Skeletal muscle satellite cell (primary cell): ENCODE results near the gene FHIT.

Source experiments
- H3K27me3 ChIP-seq: 2 replicates; pipeline ENCODE4 v1.7.0; 2013; ENCODE audit warnings: low read length; ENCODE audit not compliant: control insufficient read depth, insufficient read depth
- H3K36me3 ChIP-seq: 2 replicates; pipeline ENCODE4 v1.7.0; 2013; ENCODE audit warnings: mild to moderate bottlenecking, control low read depth, low read length; ENCODE audit not compliant: insufficient read depth
- H3K4me1 ChIP-seq: 2 replicates; pipeline ENCODE4 v1.7.0; 2013; ENCODE audit warnings: low read length; ENCODE audit not compliant: control insufficient read depth, insufficient read depth
- H3K4me2 ChIP-seq: 2 replicates; pipeline ENCODE4 v1.7.0; 2013; ENCODE audit warnings: mild to moderate bottlenecking, low read length
- H3K4me3 ChIP-seq: 2 replicates; pipeline ENCODE4 v1.7.0; 2013; ENCODE audit warnings: low read length
- H3K9ac ChIP-seq: 2 replicates; pipeline ENCODE4 v1.7.0; 2013; ENCODE audit warnings: mild to moderate bottlenecking, low read depth, low read length, moderate library complexity
- H3K9me3 ChIP-seq: replicated peaks from 2 replicates; pipeline ENCODE4 v1.7.0; 2013; ENCODE audit warnings: mild to moderate bottlenecking, control low read depth, low read length

The FHIT gene

DNA sequence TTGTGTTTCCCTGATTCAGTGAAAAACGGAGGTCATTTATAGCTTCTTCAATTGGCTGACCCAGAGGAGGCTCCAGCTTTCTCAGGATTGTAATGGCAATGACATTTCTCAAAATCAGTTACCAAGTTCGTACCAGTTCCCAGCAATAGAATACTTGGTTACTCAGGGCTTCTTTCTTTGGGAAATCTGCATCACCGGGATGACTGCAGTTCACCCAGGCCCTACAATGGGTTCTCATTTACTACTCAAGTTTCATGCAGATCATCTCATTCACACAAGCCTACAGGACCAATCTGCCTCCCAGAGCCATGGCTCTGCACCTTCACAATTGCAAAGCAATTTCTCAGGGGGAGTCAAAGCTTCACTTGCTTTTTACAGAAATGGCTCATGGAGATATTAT is 109.6 kb downstream of the FHIT start:
- no peaks in the 10 kb centered on the region for H3K36me3 ChIP-seq
- no peaks in the 10 kb centered on the region for H3K4me1 ChIP-seq
- H3K27me3 ChIP-seq = no peaks in the 10 kb centered on the region
- no peak overlapping the region for H3K4me2 ChIP-seq
- no peak overlapping the region for H3K9ac ChIP-seq
- H3K4me3 ChIP-seq = no peak overlapping the region
- H3K9me3 ChIP-seq = no peaks in the 10 kb centered on the region

DNA sequence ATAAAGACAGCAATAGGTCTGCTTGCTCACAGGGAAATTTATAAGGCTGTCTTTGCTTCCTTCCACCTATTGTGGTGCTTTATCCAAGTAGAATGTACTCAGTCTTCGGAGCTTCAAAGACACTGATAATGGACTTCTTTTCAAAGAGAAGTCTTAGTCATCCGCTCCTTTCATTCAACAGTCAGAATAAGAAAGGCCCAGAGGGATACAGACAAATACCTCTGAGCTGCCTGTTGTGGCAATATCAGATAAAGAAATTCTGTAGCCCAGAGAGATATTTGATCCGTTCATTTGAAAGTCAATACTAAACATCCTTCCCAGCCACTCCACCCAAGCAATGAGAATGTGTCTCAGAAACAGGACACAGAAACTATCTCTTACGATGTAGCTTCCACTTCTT is 110.0 kb downstream of the FHIT start:
- no peaks in the 10 kb centered on the region for H3K9me3 ChIP-seq

DNA sequence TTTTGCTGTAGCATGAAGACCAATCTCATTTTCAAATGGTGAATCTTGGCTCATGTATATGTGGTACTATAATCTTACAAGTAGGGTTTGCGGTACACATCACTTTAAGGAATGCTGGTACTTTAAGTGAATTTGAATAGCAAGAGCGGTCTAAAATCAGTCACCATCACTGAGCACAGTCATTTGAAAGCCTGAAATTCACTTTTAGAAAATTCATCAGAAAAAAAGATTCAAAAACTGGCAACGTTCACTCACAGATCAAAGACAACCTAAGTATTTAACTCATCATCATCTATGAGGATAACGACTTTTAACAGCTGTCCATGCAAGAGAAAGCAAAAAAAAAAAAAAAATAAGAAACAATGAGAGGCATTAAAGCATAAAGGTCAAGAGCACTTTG is 111.6 kb downstream of the FHIT start:
- Histone ChIP-seq H3K4me2 (no peak overlapping the region), H3K27me3 (no peaks in the 10 kb centered on the region), H3K4me3 (no peak overlapping the region)

More for the DNA sequence above, 110.0 kb downstream of the FHIT start:
- no peaks in the 10 kb centered on the region for H3K36me3 ChIP-seq
- no peaks in the 10 kb centered on the region for H3K4me1 ChIP-seq
- H3K27me3 ChIP-seq = no peaks in the 10 kb centered on the region
- H3K4me2 ChIP-seq = no peak overlapping the region
- no peak overlapping the region for H3K4me3 ChIP-seq
- no peak overlapping the region for H3K9ac ChIP-seq

DNA sequence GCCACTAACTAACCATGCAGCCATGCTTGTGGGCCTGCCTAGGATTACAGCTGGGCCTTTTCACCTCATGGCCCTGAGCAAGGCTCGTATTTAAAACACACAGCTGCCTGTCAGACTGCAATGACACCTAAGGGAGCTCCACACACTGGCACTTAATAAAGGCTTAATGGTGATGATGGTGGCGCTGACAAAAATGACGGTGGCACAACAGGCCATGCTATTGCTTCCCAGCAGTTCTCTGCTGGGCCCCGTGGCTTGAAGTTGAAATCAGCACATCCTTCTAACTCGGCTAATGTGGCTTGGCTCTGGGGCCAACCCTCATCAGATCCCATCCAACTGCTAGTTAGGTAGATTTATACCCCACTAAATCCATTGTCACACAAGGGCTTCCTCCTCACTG is 112.9 kb downstream of the FHIT start:
- H3K9ac ChIP-seq = no peak overlapping the region
- H3K4me3 ChIP-seq = no peak overlapping the region
- no peaks in the 10 kb centered on the region for H3K27me3 ChIP-seq
- H3K4me2 ChIP-seq = no peak overlapping the region
- no peaks in the 10 kb centered on the region for H3K9me3 ChIP-seq
- no peaks in the 10 kb centered on the region for H3K36me3 ChIP-seq
- H3K4me1 ChIP-seq = no peaks in the 10 kb centered on the region

More for the DNA sequence above, 111.6 kb downstream of the FHIT start:
- H3K36me3 ChIP-seq = no peaks in the 10 kb centered on the region
- H3K9me3 ChIP-seq = no peaks in the 10 kb centered on the region
- no peak overlapping the region for H3K9ac ChIP-seq
- no peaks in the 10 kb centered on the region for H3K4me1 ChIP-seq

DNA sequence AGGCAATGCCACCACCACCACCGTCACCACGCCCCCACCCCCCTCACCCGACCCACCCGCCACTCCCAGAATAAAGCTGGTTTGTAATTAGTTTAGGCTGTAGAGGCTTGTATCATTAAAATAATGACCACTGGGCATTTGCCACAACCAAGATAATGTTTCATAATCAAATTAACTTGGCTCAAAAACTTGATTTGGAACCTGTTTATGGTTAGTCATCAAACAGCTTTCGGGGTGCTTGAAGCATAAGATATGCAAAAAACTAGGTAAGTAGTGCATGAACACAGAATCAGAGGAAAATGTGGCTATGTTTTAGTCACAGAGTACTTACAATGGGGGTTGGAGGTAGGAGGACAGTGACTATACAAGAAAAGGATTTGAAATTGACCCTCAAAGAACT is 115.1 kb downstream of the FHIT start:
- Histone ChIP-seq H3K36me3 (no peaks in the 10 kb centered on the region), H3K9me3 (no peaks in the 10 kb centered on the region), H3K4me1 (no peaks in the 10 kb centered on the region), H3K27me3 (no peaks in the 10 kb centered on the region), H3K4me2 (no peak overlapping the region), H3K4me3 (no peak overlapping the region), H3K9ac (no peak overlapping the region)

DNA sequence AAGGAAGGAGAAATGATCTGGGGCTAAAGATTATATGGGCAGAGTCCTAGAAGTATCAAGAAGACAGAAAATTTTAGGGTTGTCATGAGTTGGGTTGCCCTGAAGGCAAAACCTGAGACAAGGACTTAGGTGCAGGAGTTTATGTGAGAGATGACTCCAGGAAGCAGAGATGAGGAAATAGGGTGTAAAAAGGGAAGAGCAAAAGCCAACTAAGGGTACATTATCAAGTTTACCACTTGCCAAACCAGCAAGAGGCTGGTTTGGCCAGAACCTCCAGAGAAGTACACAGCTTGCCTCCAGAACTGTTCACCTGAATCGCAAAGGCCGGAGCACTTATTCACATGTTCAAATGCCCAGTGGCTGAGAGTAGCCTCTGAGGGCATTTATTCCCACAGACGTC is 116.7 kb downstream of the FHIT start:
- Histone ChIP-seq H3K4me3 (no peak overlapping the region), H3K9me3 (no peaks in the 10 kb centered on the region), H3K36me3 (no peaks in the 10 kb centered on the region), H3K4me1 (no peaks in the 10 kb centered on the region), H3K9ac (no peak overlapping the region), H3K4me2 (no peak overlapping the region), H3K27me3 (no peaks in the 10 kb centered on the region)

DNA sequence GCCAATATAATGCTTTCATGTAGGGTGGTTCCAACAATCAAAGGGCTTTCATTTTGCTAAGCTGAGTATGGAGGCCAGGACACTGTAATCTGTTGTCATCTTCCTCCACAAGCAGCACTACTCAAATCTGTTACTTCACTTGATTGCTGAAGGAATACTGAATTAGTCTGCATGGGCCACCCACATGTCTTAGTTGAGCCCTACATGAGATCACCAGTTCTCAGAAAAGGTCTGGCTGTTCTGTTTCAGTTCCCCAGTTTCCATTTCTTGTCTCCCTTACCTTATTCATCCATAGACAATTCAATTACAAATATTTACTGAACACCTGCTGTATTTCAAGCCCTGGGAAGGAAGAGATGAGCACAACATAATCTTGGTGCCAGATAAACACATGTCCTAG is 119.2 kb downstream of the FHIT start:
- Histone ChIP-seq H3K4me1 (no peaks in the 10 kb centered on the region), H3K9me3 (no peaks in the 10 kb centered on the region), H3K4me2 (no peak overlapping the region), H3K27me3 (no peaks in the 10 kb centered on the region), H3K36me3 (no peaks in the 10 kb centered on the region), H3K4me3 (no peak overlapping the region), H3K9ac (no peak overlapping the region)

DNA sequence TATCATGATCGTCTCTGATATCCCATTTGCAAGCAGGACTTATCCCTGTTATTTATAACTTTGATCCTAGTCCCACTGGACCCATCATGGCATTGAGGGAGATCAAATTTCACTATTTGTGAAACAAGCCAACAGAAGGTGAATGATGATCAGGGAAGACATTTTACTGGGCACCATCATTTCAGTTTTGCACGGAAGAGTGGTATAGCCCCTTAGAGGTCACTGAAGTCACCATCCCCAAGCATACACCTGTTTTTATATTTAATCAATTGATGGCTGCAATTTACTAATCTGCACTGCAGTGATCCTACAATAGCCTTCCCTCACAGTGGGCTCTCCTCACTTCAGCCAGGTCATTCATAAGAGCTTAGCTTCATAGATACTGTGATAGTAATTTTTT is 132.4 kb downstream of the FHIT start:
- no peaks in the 10 kb centered on the region for H3K27me3 ChIP-seq
- no peaks in the 10 kb centered on the region for H3K9me3 ChIP-seq
- H3K4me3 ChIP-seq = no peak overlapping the region
- H3K4me2 ChIP-seq = no peak overlapping the region
- no peaks in the 10 kb centered on the region for H3K4me1 ChIP-seq
- no peaks in the 10 kb centered on the region for H3K36me3 ChIP-seq
- no peak overlapping the region for H3K9ac ChIP-seq

DNA sequence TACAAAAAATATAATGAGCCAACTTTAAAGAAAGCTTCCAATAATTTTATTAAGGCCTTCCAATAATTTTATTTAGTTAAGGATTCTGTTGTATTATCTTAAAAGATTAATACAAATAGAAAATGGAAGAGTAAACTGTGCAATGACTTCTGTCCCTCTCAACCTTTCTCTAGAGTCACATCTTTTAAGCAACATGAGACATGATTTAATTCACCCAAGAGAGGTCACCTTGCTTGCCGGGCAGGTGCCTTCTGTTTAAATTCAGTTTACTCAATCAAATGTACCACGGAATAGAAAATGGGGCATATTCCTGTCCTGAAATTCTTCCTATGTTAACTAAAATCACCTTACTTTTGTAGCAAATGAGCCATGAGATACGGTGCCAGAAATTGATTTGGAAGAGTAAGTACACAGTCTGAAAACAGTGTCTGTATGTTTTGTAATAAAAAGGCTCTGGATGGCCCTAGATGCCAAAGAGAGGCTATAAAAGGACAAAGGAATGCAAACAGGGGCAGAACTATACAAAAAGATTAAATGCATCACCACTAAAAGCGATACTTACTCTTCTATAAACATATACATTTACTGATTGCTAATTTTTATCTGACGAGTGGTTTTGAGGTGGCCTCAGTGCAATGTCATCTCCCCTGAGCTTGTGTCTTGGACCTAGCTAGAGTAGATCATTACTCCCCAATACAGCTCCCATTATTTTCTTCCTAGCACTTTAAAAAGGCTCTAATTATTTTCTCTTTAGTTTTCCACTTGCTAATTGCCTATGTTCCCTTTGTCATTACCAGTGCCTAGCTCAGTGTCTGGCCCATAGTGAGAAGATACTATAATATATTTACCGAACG is 134.0 kb downstream of the FHIT start:
- no peaks in the 10 kb centered on the region for H3K9me3 ChIP-seq
- no peak overlapping the region for H3K4me3 ChIP-seq
- H3K4me1 ChIP-seq = no peaks in the 10 kb centered on the region
- H3K4me2 ChIP-seq = no peak overlapping the region
- no peaks in the 10 kb centered on the region for H3K27me3 ChIP-seq
- H3K36me3 ChIP-seq = no peaks in the 10 kb centered on the region
- H3K9ac ChIP-seq = no peak overlapping the region

DNA sequence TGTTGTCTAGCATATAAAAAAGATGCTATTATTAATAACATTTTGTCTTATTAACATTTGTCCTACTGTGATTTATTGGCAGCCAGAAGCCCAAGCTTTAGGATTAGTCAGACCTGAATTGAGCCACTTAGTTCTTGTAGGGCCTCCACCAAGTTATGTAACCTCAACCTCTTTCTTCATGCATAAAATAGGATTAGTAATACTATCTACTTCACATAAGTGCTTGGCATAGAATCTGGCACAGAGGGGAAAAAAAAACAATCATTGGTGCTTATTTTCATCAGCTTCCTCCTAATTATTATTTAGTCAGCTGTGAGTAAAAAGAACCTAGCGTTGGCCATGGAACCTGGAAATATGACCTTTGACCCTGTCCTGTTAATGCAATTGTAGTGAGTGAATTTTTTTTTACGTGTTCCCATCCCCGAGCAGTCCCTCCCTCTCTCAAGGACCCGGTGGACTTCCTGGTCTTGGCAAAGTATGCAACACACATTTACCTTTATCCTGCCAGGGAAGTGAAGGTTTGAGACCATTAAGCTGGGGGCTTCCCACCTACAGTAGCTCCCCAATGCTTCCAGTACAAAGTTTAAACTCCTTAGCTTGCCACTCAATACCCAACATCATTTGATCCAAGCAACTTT is 136.8 kb downstream of the FHIT start:
- no peaks in the 10 kb centered on the region for H3K27me3 ChIP-seq
- H3K4me1 ChIP-seq = no peaks in the 10 kb centered on the region
- no peak overlapping the region for H3K9ac ChIP-seq
- H3K4me2 ChIP-seq = no peak overlapping the region
- no peaks in the 10 kb centered on the region for H3K36me3 ChIP-seq
- no peaks in the 10 kb centered on the region for H3K9me3 ChIP-seq
- H3K4me3 ChIP-seq = no peak overlapping the region

DNA sequence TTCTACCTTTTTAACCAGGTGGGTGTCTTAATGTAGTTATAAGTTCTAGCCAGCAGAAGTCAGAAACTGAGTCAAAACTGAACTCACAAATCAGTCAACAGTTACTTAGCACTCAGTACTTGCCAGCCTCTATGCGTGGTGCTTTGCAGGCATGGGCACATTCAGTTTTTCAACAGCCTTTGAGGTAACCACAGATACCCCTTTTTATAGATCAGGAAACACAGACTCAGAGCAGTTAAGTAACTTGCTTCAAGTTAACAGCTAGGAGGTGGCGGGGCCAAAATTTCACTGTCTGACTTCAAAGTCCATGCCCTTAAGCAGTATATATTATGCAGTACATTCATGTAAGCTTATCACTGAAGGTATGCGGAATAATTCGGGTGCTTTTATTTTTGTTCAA is 139.4 kb downstream of the FHIT start:
- no peaks in the 10 kb centered on the region for H3K4me1 ChIP-seq
- no peaks in the 10 kb centered on the region for H3K9me3 ChIP-seq
- no peak overlapping the region for H3K4me3 ChIP-seq
- H3K27me3 ChIP-seq = no peaks in the 10 kb centered on the region
- H3K9ac ChIP-seq = no peak overlapping the region
- H3K4me2 ChIP-seq = no peak overlapping the region
- H3K36me3 ChIP-seq = no peaks in the 10 kb centered on the region

DNA sequence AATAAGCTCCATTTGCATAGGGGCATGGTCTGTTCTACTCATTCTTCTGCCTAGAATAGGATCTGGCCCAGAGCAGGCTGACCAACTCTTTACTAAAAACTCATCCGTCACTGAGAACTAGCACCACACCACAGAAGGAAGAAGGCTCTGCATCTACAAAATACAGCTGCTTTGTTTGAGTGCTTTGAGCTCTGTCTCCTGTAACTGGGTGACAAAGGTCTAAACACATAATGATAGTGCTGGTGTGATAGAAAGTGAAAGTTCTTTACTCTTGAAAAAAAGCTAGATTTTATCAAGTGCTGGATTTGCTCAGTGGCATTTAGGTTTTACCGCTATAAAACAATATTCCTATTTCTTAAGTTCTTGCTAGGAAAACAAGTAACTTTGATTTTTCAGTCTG is 140.7 kb downstream of the FHIT start:
- Histone ChIP-seq H3K4me2 (no peak overlapping the region), H3K4me1 (no peaks in the 10 kb centered on the region), H3K9me3 (no peaks in the 10 kb centered on the region), H3K4me3 (no peak overlapping the region), H3K27me3 (no peaks in the 10 kb centered on the region), H3K9ac (no peak overlapping the region), H3K36me3 (no peaks in the 10 kb centered on the region)
